GM19395 (cell line): ENCODE data around the gene FMNL2.

Experiments
- ATAC-seq: cut with Tn5 transposase; IDR thresholded peaks from one replicate; pipeline ENCODE4 v1.9.1; 2021; ENCODE audit warnings: mild to moderate bottlenecking, moderate library complexity; ENCODE audit not compliant: unreplicated experiment

FMNL2 gene

GRCh38 chr2:152603166-152603565, 268.2 kb downstream of the FMNL2 start:
- ATAC-seq: no peak

GRCh38 chr2:152606081-152606480, 271.1 kb downstream of the FMNL2 start:
- ATAC-seq: no peak

- ATAC-seq: no peak
These were observed 272.0 kb downstream of the FMNL2 start for GRCh38 chr2:152606941-152607340.

GRCh38 chr2:152607793-152608300, 272.9 kb downstream of the FMNL2 start:
- no peak for ATAC-seq

- ATAC-seq: no peak
These were observed 274.2 kb downstream of the FMNL2 start for GRCh38 chr2:152609154-152609553.

- ATAC-seq: no peak
These were observed 274.7 kb downstream of the FMNL2 start for GRCh38 chr2:152609699-152610098.

- peak; percentile 91 for ATAC-seq
These were observed 276.7 kb downstream of the FMNL2 start for GRCh38 chr2:152611458-152612231.

GRCh38 chr2:152613235-152613634, 278.3 kb downstream of the FMNL2 start:
- peak; percentile 49 for ATAC-seq

- no peak for ATAC-seq
These were observed 280.2 kb downstream of the FMNL2 start for GRCh38 chr2:152615177-152615576.

- ATAC-seq: no peak
These were observed 282.6 kb downstream of the FMNL2 start for GRCh38 chr2:152617456-152618192.

- no peak for ATAC-seq
These were observed 283.2 kb downstream of the FMNL2 start for GRCh38 chr2:152618193-152618564.

GRCh38 chr2:152620208-152620607, 285.2 kb downstream of the FMNL2 start:
- ATAC-seq: no peak

- no peak for ATAC-seq
These were observed 286.0 kb downstream of the FMNL2 start for GRCh38 chr2:152620985-152621384.

GRCh38 chr2:152622219-152622618, 287.2 kb downstream of the FMNL2 start:
- ATAC-seq: no peak

GRCh38 chr2:152623076-152623740, 288.2 kb downstream of the FMNL2 start:
- ATAC-seq: no peak

- no peak for ATAC-seq
These were observed 288.8 kb downstream of the FMNL2 start for GRCh38 chr2:152623775-152624174.

GRCh38 chr2:152624805-152625204, 289.8 kb downstream of the FMNL2 start:
- ATAC-seq: no peak

GRCh38 chr2:152626911-152627339, 292.0 kb downstream of the FMNL2 start:
- no peak for ATAC-seq

- ATAC-seq: no peak
These were observed 292.5 kb downstream of the FMNL2 start for GRCh38 chr2:152627351-152627957.

GRCh38 chr2:152629202-152629601, 294.2 kb downstream of the FMNL2 start:
- ATAC-seq: no peak

GRCh38 chr2:152630466-152630865, 295.5 kb downstream of the FMNL2 start:
- no peak for ATAC-seq
